AG09309 (cell line): ENCODE results near the gene PARP3.

Experiments used
- DNase-seq: peaks from one replicate; pipeline ENCODE4 v3.0.0-alpha.2; 2010; ENCODE audit warnings: low read depth
- H3K4me3 ChIP-seq: 2 replicates; pipeline ENCODE4 v1.5.1; 2011; ENCODE audit warnings: mild to moderate bottlenecking, low read depth, low read length, moderate library complexity; ENCODE audit not compliant: control insufficient read depth
- CTCF ChIP-seq: IDR thresholded peaks from 2 replicates; pipeline ENCODE4 v1.5.1; 2011; ENCODE audit warnings: mild to moderate bottlenecking, low read depth, low read length, inconsistent platforms; ENCODE audit not compliant: insufficient read depth, control insufficient read depth; ENCODE audit errors: missing control alignments

PARP3 gene

GRCh38 chr3:51940648-51941462 lies 1.3 kb upstream of the PARP3 start:
- no peak for TF ChIP-seq CTCF
- DNase-seq: no peak
- H3K4me3 ChIP-seq: peak overlapping the region; percentile 71

GRCh38 chr3:51941463-51941797 lies 733 bp upstream of the PARP3 start:
- DNase-seq: no peak
- TF ChIP-seq CTCF: no peak

GRCh38 chr3:51942603-51943450 lies 664 bp downstream of the PARP3 start:
- TF ChIP-seq CTCF: no peak
- peak overlapping the region; percentile 52 for H3K4me3 ChIP-seq
- DNase-seq: no peak

More at GRCh38 chr3:51941463-51941797, 733 bp upstream of the PARP3 start:
- H3K4me3 ChIP-seq: peak overlapping the region; percentile 71

GRCh38 chr3:51943451-51944391 lies 1.6 kb downstream of the PARP3 start:
- no peak for TF ChIP-seq CTCF
- H3K4me3 ChIP-seq: no peak overlapping the region
- DNase-seq: no peak

GRCh38 chr3:51944451-51945021 lies 2.4 kb downstream of the PARP3 start:
- H3K4me3 ChIP-seq: no peak overlapping the region
- no peak for TF ChIP-seq CTCF
- DNase-seq: no peak
